ENCODE data around the gene CPNE4. TPM values are rescaled to one million over a fixed set of nuclear protein-coding genes. Genes with fewer than 3 reads are reported as not detected.

CPNE4 gene
- not detected for total RNA-seq

DNA sequence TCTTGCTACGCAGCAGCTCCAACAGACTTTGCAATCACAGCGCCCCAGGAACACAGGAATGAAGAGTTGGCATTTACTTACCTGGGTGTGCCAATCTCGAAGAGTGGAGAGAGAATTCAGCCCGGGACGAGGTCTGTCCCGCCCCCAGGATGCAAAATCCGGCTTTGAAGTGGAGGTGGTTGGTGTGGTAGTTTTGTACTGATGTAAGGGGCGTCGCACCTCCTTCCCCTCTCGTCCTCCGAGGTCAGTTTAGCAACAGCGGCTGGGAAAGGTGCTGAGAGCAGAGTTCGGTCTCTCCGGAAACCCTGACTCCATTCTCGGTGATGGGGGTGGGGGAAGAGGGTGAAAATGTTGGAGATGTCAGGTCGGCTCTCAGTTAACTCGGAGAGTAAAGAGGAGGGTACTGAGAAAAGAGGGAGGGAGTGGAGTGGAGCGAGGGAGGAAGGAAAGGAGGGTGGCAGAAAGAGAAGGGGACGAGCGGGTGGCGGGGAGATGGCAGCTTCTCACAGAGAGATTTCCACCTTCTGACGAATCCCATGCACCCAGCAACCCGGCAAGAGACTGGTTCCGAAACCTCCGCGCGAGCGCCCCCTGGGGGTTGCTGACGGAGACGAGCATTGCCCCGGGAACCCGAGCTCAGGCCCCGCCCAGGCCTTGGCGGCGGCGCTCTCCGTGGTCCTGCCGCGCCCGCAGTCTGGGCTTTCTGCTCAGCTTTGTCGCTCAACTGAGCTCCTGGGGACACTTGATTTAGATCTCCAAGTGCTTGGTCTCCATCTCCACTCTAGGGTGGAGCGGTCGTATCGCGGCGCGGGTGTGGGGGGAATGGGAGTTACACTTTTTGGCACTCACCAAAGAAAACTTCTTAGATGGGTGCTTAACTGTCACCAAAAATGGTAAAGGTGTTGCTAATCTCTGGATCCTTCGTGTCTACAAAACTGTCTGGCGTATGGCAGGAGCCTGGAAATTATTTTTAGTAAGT lies at the start of gene CPNE4:
CPNE4 (minus strand) TSS at position 529 of the 979 bp plus-strand sequence.
- no peaks in the 10 kb centered on the region for H3K9me3 Mint-ChIP-seq
- no peak within 1 kb of the TSS for H3K4me3 Mint-ChIP-seq
- intact Hi-C loops (cut with micrococcal nuclease), result loop anchor here (10.0 kb wide), 1 partner anchor 1000 kb away; no protein-coding TSS in a partner anchor

DNA sequence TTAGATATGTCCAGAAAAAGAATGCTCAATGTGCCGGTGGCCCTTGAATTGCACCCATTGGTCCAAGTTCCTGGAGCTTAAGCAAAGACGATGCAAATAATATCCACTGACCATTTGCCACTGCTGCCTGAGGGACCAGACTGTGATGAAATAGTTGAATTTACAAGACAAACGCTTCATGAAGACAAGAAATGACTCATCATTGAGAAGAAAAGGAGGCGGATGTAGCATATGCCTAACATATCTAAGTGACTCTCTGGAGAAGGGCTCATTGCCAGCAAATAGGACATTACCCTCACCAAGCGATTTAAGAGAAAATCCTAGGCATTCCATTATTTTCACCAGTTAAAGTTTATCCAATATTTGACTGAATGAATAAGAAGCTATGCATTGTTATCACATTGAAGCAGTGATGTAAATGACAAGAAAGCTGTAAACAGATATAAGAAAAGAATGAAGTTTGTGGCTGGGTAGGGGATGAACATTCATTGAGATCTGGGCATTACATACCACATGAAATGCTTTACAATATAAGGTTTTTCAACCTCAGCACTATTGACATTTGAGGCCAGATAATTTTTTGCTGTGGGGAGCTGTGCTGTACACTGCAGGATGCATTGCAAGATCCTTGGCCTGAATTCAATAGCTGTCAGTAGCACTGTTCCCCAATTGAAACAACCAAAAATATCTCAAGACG lies 48.9 kb upstream of the CPNE4 start:
- no peaks in the 10 kb centered on the region for H3K9me3 Mint-ChIP-seq
- no peak overlapping the region for H3K4me3 Mint-ChIP-seq
- DNase-seq (no peak), ATAC-seq (no peak)
- intact Hi-C loops (cut with micrococcal nuclease), result no loop called here
- no peak overlapping the region for H3K27ac Mint-ChIP-seq
- no peaks in the 10 kb centered on the region for H3K36me3 Mint-ChIP-seq (ENCODE audit: low read depth)
- ChIA-PET POLR2A (no interaction called here), CTCF (no interaction called here)
- TF ChIP-seq, protein P1, sequence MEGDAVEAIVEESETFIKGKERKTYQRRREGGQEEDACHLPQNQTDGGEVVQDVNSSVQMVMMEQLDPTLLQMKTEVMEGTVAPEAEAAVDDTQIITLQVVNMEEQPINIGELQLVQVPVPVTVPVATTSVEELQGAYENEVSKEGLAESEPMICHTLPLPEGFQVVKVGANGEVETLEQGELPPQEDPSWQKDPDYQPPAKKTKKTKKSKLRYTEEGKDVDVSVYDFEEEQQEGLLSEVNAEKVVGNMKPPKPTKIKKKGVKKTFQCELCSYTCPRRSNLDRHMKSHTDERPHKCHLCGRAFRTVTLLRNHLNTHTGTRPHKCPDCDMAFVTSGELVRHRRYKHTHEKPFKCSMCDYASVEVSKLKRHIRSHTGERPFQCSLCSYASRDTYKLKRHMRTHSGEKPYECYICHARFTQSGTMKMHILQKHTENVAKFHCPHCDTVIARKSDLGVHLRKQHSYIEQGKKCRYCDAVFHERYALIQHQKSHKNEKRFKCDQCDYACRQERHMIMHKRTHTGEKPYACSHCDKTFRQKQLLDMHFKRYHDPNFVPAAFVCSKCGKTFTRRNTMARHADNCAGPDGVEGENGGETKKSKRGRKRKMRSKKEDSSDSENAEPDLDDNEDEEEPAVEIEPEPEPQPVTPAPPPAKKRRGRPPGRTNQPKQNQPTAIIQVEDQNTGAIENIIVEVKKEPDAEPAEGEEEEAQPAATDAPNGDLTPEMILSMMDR (IDR thresholded peaks at IDR 0.05), result no peak
- H3K27me3 Mint-ChIP-seq, result peaks cover 2% of the 10 kb centered on the region
- H3K4me1 Mint-ChIP-seq (ENCODE audit: low read depth), result no peaks in the 10 kb centered on the region

More for the DNA sequence above, at the start of gene CPNE4:
- peak; percentile 78 for DNase-seq
- ChIA-PET POLR2A (interaction anchor here (0.7 kb wide), 1 partner anchor 1009 kb away, joined by 3 read pairs; no protein-coding TSS in a partner anchor), CTCF (interaction anchor here (0.6 to 1.2 kb wide), 11 partner anchors 8 to 1726 kb away, joined by 3 to 9 read pairs (median 3); no protein-coding TSS in a partner anchor)
- Mint-ChIP-seq H3K36me3 (ENCODE audit: low read depth) (peaks cover 1% of the 10 kb centered on the region), H3K4me1 (ENCODE audit: low read depth) (peaks cover 7% of the 10 kb centered on the region), H3K27ac (no peak within 1 kb of the TSS), H3K27me3 (peaks cover 70% of the 10 kb centered on the region)
- TF ChIP-seq, protein P1 (IDR thresholded peaks at IDR 0.05), result peak; percentile 68
- peak; percentile 98 for ATAC-seq

DNA sequence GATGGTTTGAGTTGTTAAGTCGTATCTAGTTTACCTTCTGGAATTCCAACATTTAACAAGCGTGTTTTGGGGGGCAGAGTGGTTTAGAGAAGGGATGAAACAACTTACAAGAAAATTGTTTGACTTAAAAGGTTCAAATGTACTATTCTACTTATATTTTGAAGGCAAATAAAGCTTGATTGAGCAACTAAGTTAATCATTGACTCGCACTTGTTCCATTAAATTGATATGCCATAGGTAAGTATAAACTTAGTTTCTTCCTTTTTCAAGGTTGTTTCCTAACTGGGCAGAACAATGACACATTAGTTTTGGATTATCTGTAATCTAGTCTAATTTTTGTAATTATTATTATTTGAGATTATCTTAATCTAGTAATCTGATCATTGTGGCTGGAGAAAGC lies 48.3 kb upstream of the CPNE4 start:
- H3K4me1 Mint-ChIP-seq (ENCODE audit: low read depth), result no peaks in the 10 kb centered on the region
- DNase-seq, result no peak
- intact Hi-C loops (cut with micrococcal nuclease), result no loop called here

DNA sequence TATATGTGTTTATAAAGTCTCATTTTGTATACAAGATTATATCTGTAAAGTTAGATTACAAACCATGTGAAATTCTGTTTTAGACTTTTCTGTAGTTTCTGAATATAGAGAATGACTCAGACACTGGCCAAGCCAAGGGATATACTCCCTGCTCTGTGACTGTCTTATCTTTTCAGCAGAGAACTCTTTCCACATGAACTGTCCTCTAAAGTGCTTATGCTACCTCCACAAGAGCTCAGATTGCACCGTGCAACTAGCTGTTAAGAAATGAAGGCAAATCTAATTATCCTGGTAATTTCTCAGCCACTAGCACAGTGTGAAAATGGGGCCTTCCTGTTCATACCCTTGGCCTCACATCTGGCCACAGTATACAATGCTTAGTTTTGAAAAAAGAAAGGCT lies 44.3 kb upstream of the CPNE4 start:
- Mint-ChIP-seq H3K27me3 (peaks cover 2% of the 10 kb centered on the region), H3K9me3 (no peaks in the 10 kb centered on the region), H3K27ac (no peak overlapping the region), H3K36me3 (ENCODE audit: low read depth) (no peaks in the 10 kb centered on the region), H3K4me3 (no peak overlapping the region), H3K4me1 (ENCODE audit: low read depth) (no peaks in the 10 kb centered on the region)
- intact Hi-C loops (cut with micrococcal nuclease), result no loop called here
- TF ChIP-seq, protein P1 (IDR thresholded peaks at IDR 0.05), result no peak
- no peak for ATAC-seq
- CTCF ChIA-PET, result interaction anchor here (1.6 kb wide), 1 partner anchor 8 kb away, joined by 3 read pairs; no protein-coding TSS in a partner anchor
- POLR2A ChIA-PET, result no interaction called here
- no peak for DNase-seq

More for the DNA sequence above, 48.3 kb upstream of the CPNE4 start:
- ChIA-PET POLR2A (interaction anchor here (0.7 kb wide), 1 partner anchor 1478 kb away, joined by 3 read pairs; no protein-coding TSS in a partner anchor), CTCF (no interaction called here)
- no peaks in the 10 kb centered on the region for H3K36me3 Mint-ChIP-seq (ENCODE audit: low read depth)
- H3K9me3 Mint-ChIP-seq, result no peaks in the 10 kb centered on the region
- no peak for ATAC-seq
- H3K27me3 Mint-ChIP-seq, result peaks cover 2% of the 10 kb centered on the region
- H3K4me3 Mint-ChIP-seq, result no peak overlapping the region
- TF ChIP-seq, protein P1 (IDR thresholded peaks at IDR 0.05), result no peak
- no peak overlapping the region for H3K27ac Mint-ChIP-seq

Data from activated CD8-positive, alpha-beta T cell treated with anti-CD3 and anti-CD28 coated beads for 36 hours (primary cell).